Epithelial cell of prostate (primary cell): ENCODE measurements around the gene ENOX1.
"Not testable (repeated sequence)": the region's sequence is repeated elsewhere in the genome, so short reads cannot be mapped to it uniquely, and the experiment has no call there.

ENCODE experiments used
- DNase-seq: peaks from one replicate; pipeline ENCODE4 v3.0.0-alpha.2; 2011; ENCODE audit warnings: low read depth, low spot score
- H3K27ac ChIP-seq: fragments of 450-650 bp; 2 replicates; pipeline ENCODE4 v1.5.1; 2017; ENCODE audit warnings: mild to moderate bottlenecking

ENOX1 gene

GRCh38 chr13:43786766-43787517, at the start of gene ENOX1:
ENOX1 (minus strand) TSS chr13:43786972.
- H3K27ac ChIP-seq = no peak within 1 kb of the TSS
- DNase-seq = no peak

GRCh38 chr13:43835701-43836100, 48.9 kb upstream of the ENOX1 start:
- no peak overlapping the region for H3K27ac ChIP-seq
- no peak for DNase-seq

GRCh38 chr13:43831088-43831487, 44.3 kb upstream of the ENOX1 start:
- H3K27ac ChIP-seq = peak overlapping the region; percentile 1
- DNase-seq = no peak

GRCh38 chr13:43830497-43830881, 43.7 kb upstream of the ENOX1 start:
- DNase-seq = peak; percentile 8
- peak overlapping the region; percentile 1 for H3K27ac ChIP-seq

- DNase-seq, H3K27ac ChIP-seq: not testable (repeated sequence)
Measured at GRCh38 chr13:43824656-43825055, 37.9 kb upstream of the ENOX1 start.

GRCh38 chr13:43822969-43823368, 36.2 kb upstream of the ENOX1 start:
- H3K27ac ChIP-seq = no peak overlapping the region
- no peak for DNase-seq

- no peak for DNase-seq
- H3K27ac ChIP-seq = no peak overlapping the region
Measured at GRCh38 chr13:43816401-43816889, 29.7 kb upstream of the ENOX1 start.

GRCh38 chr13:43815204-43815603, 28.4 kb upstream of the ENOX1 start:
- no peak for DNase-seq

GRCh38 chr13:43808676-43809075, 21.9 kb upstream of the ENOX1 start:
- DNase-seq = no peak
- H3K27ac ChIP-seq = no peak overlapping the region

More at GRCh38 chr13:43815204-43815603, 28.4 kb upstream of the ENOX1 start:
- no peak overlapping the region for H3K27ac ChIP-seq

- no peak for DNase-seq
- no peak overlapping the region for H3K27ac ChIP-seq
Measured at GRCh38 chr13:43805681-43806128, 18.9 kb upstream of the ENOX1 start.

- DNase-seq = peak; percentile 97
- peak overlapping the region; percentile 82 for H3K27ac ChIP-seq
Measured at GRCh38 chr13:43805071-43805468, 18.3 kb upstream of the ENOX1 start.

GRCh38 chr13:43804461-43805070, 17.8 kb upstream of the ENOX1 start:
- DNase-seq = no peak

GRCh38 chr13:43802511-43802910, 15.7 kb upstream of the ENOX1 start:
- H3K27ac ChIP-seq = no peak overlapping the region
- no peak for DNase-seq

More at GRCh38 chr13:43804461-43805070, 17.8 kb upstream of the ENOX1 start:
- peak overlapping the region; percentile 82 for H3K27ac ChIP-seq

- DNase-seq = no peak
- no peak overlapping the region for H3K27ac ChIP-seq
Measured at GRCh38 chr13:43800828-43801227, 14.1 kb upstream of the ENOX1 start.

- no peak overlapping the region for H3K27ac ChIP-seq
- no peak for DNase-seq
Measured at GRCh38 chr13:43799191-43799590, 12.4 kb upstream of the ENOX1 start.

- no peak overlapping the region for H3K27ac ChIP-seq
- no peak for DNase-seq
Measured at GRCh38 chr13:43797869-43798268, 11.1 kb upstream of the ENOX1 start.

- DNase-seq = no peak
Measured at GRCh38 chr13:43797159-43797558, 10.4 kb upstream of the ENOX1 start.

GRCh38 chr13:43794416-43794815, 7.6 kb upstream of the ENOX1 start:
- no peak for DNase-seq
- no peak overlapping the region for H3K27ac ChIP-seq

More at GRCh38 chr13:43797159-43797558, 10.4 kb upstream of the ENOX1 start:
- H3K27ac ChIP-seq = no peak overlapping the region

- DNase-seq = no peak
Measured at GRCh38 chr13:43792076-43792881, 5.5 kb upstream of the ENOX1 start.

GRCh38 chr13:43787997-43788396, 1.2 kb upstream of the ENOX1 start:
- DNase-seq = no peak
- no peak overlapping the region for H3K27ac ChIP-seq

More at GRCh38 chr13:43792076-43792881, 5.5 kb upstream of the ENOX1 start:
- H3K27ac ChIP-seq = no peak overlapping the region

GRCh38 chr13:43787518-43787891, 733 bp upstream of the ENOX1 start:
- DNase-seq = no peak
- no peak overlapping the region for H3K27ac ChIP-seq
